Small intestine (tissue), 7 donors: Measurements from ENCODE around the gene DEAF1. TPM values are rescaled to one million over a fixed set of nuclear protein-coding genes. Genes with fewer than 3 reads are reported as not detected.
"Not testable (repeated sequence)": the region's sequence is repeated elsewhere in the genome, so short reads cannot be mapped to it uniquely, and the experiment has no call there.

Experiments
- DNase-seq, 2 donors: peaks; one replicate each; pipeline versions ENCODE4 v3.0.0 to v3.0.0-alpha.2; 2013
- FAIRE-seq: peaks from 2 replicates; lab custom pipeline; 2012; peaks lifted over from hg19 to GRCh38; lab: Jason Lieb, UNC
- H3K27ac ChIP-seq, 3 donors: one replicate each; pipeline ENCODE4 v1.5.1; 2013; ENCODE audit warnings: low read length in 2 of 3, mild to moderate bottlenecking in 2 of 3, control low read depth in 1 of 3, inconsistent platforms in 1 of 3, low read depth in 1 of 3, moderate library complexity in 1 of 3
- H3K27me3 ChIP-seq, 3 donors: one replicate each; pipeline ENCODE4 v1.6.1; 2013; ENCODE audit warnings: low read length in 3 of 3, inconsistent platforms in 1 of 3; ENCODE audit not compliant: control insufficient read depth in 3 of 3, insufficient read depth in 3 of 3
- H3K36me3 ChIP-seq, 3 donors: one replicate each; pipeline ENCODE4 v1.6.1; 2013; ENCODE audit warnings: low read length in 3 of 3, inconsistent platforms in 1 of 3, low read depth in 1 of 3, mild to moderate bottlenecking in 1 of 3, moderate library complexity in 1 of 3; ENCODE audit not compliant: control insufficient read depth in 3 of 3, insufficient read depth in 2 of 3
- H3K4me1 ChIP-seq, 3 donors: one replicate each; pipeline ENCODE4 v1.6.1; 2013; ENCODE audit warnings: low read length in 2 of 3, inconsistent platforms in 1 of 3, low read depth in 1 of 3, mild to moderate bottlenecking in 1 of 3, moderate library complexity in 1 of 3; ENCODE audit not compliant: control insufficient read depth in 3 of 3, insufficient read depth in 2 of 3
- H3K4me3 ChIP-seq, 3 donors: one replicate each; pipeline ENCODE4 v1.5.1; 2013; ENCODE audit warnings: low read length in 3 of 3, control low read depth in 1 of 3, inconsistent platforms in 1 of 3, low read depth in 1 of 3, mild to moderate bottlenecking in 1 of 3, moderate library complexity in 1 of 3
- H3K9me3 ChIP-seq, 2 donors: one replicate each; pipeline ENCODE4 v1.6.1; 2013; ENCODE audit warnings: low read depth in 1 of 2, low read length in 1 of 2; ENCODE audit not compliant: control insufficient read depth in 2 of 2, insufficient read depth in 1 of 2
- WGBS, 3 donors: extraction: QIAGEN DNeasy Blood & Tissue Kit; methylation state at CpG; one replicate each; pipeline ENCODE4 v1.1.7; 2013; 5-methylcytosine and 5-hydroxymethylcytosine counted together
- polyA plus RNA-seq, 4 donors: library from polyadenylated mRNA; stranded (reverse) in 3 of 4; unstranded in 1 of 4; fragments of 200-250 nt in 3 of 4; fragments of 120-200 nt in 1 of 4; gene quantifications; one replicate each; pipeline versions ENCODE4 v1.2.1 to v1.2.3, GENCODE V29; 2013
- donor health status: healthy with polysubstance abuse.
- donor health status: control.
- donor health status: control.
- donor health status: Bipolar disorder and iron deficiency.
- donor health status: healthy.

DEAF1 gene
- polyA plus RNA-seq, 4 donors, result 18.2 to 39.6 (median 29.4) TPM

- WGBS, 3 donors, result 12 to 67% (median 46%) methylated on average over 30 of the region's 30 CpGs
- peak overlapping the region; percentile 47 to 89 (median 71) for H3K27ac ChIP-seq
- peak; percentile 88 to 91 for DNase-seq
- peaks cover 0 to 62% (median 0%) of the 10 kb centered on the region in 3 donors for H3K36me3 ChIP-seq
- no peaks in the 10 kb centered on the region for H3K9me3 ChIP-seq
- no peak for FAIRE-seq
- peak overlapping the region in 1 of 3 donors; percentile 26 for H3K4me3 ChIP-seq
- H3K27me3 ChIP-seq, result no peaks in the 10 kb centered on the region
- H3K4me1 ChIP-seq, result peaks cover 4 to 39% (median 10%) of the 10 kb centered on the region in 3 donors
Observed at GRCh38 chr11:655036-655726, 39.8 kb downstream of the DEAF1 start.

GRCh38 chr11:654444-654843 lies 40.6 kb downstream of the DEAF1 start:
- H3K27ac ChIP-seq, result peak overlapping the region in 1 of 3 donors; percentile 89
- H3K27me3 ChIP-seq, FAIRE-seq, H3K9me3 ChIP-seq, H3K4me3 ChIP-seq: not testable (repeated sequence)
- WGBS, 3 donors, result 38 to 74% (median 64%) methylated on average over 11 to 12 of the region's 12 CpGs
- peaks cover 0 to 62% (median 0%) of the 10 kb centered on the region in 3 donors for H3K36me3 ChIP-seq
- peaks cover 4 to 39% (median 10%) of the 10 kb centered on the region in 3 donors for H3K4me1 ChIP-seq
- peak; percentile 24 to 87 for DNase-seq

- DNase-seq (no peak), FAIRE-seq (no peak)
- Histone ChIP-seq H3K36me3 (peaks cover 0 to 61% (median 0%) of the 10 kb centered on the region in 3 donors), H3K4me1 (peaks cover 4 to 39% (median 9%) of the 10 kb centered on the region in 3 donors), H3K27ac (peak overlapping the region in 1 of 3 donors; percentile 89), H3K4me3 (no peak overlapping the region), H3K9me3 (no peaks in the 10 kb centered on the region), H3K27me3 (no peaks in the 10 kb centered on the region)
- 91 to 94% (median 91%) methylated on average over 13 to 15 of the region's 15 CpGs for WGBS, 3 donors
Observed at GRCh38 chr11:653837-654236, 41.2 kb downstream of the DEAF1 start.

GRCh38 chr11:653136-653535 lies 41.9 kb downstream of the DEAF1 start:
- H3K27me3 ChIP-seq, DNase-seq, H3K27ac ChIP-seq, H3K9me3 ChIP-seq, FAIRE-seq, H3K4me3 ChIP-seq: not testable (repeated sequence)
- H3K4me1 ChIP-seq, result peaks cover 4 to 32% (median 9%) of the 10 kb centered on the region in 3 donors
- WGBS, 3 donors, result 87 to 90% (median 87%) methylated on average over 14 of the region's 14 CpGs
- peaks cover 0 to 58% (median 0%) of the 10 kb centered on the region in 3 donors for H3K36me3 ChIP-seq

GRCh38 chr11:650482-650881 lies 44.5 kb downstream of the DEAF1 start:
- Histone ChIP-seq H3K27me3 (no peaks in the 10 kb centered on the region), H3K4me3 (no peak overlapping the region), H3K4me1 (peaks cover 0 to 17% (median 4%) of the 10 kb centered on the region in 3 donors), H3K36me3 (peaks cover 0 to 61% (median 0%) of the 10 kb centered on the region in 3 donors), H3K9me3 (no peaks in the 10 kb centered on the region), H3K27ac (no peak overlapping the region)
- FAIRE-seq, result no peak
- DNase-seq, result no peak
- 94 to 98% (median 94%) methylated on average over 10 of the region's 10 CpGs for WGBS, 3 donors

GRCh38 chr11:647672-648158 lies 47.3 kb downstream of the DEAF1 start:
- not testable (repeated sequence) for H3K4me3 ChIP-seq, H3K9me3 ChIP-seq, FAIRE-seq, H3K27me3 ChIP-seq, H3K4me1 ChIP-seq
- H3K27ac ChIP-seq, result peak overlapping the region in 1 of 3 donors; percentile 64
- H3K36me3 ChIP-seq, result peaks cover 0 to 67% (median 0%) of the 10 kb centered on the region in 3 donors
- WGBS, 3 donors, result 20 to 67% (median 56%) methylated on average over 9 to 10 of the region's 14 CpGs
- DNase-seq, result peak; percentile 55 to 63

- Histone ChIP-seq H3K9me3 (no peaks in the 10 kb centered on the region), H3K4me3 (no peak overlapping the region), H3K27me3 (no peaks in the 10 kb centered on the region), H3K36me3 (peaks cover 0 to 76% (median 0%) of the 10 kb centered on the region in 3 donors), H3K27ac (no peak overlapping the region), H3K4me1 (peaks cover 0 to 4% (median 2%) of the 10 kb centered on the region in 3 donors)
- WGBS, 3 donors, result 82 to 90% (median 87%) methylated on average over 12 to 14 of the region's 14 CpGs
- FAIRE-seq (no peak), DNase-seq (no peak)
Observed at GRCh38 chr11:646214-646613, 48.8 kb downstream of the DEAF1 start.

GRCh38 chr11:645536-645935 lies 49.5 kb downstream of the DEAF1 start:
- DNase-seq (no peak), FAIRE-seq (no peak)
- WGBS, 3 donors, result 75 to 77% (median 77%) methylated on average over 16 of the region's 16 CpGs
- Histone ChIP-seq H3K27ac (no peak overlapping the region), H3K9me3 (no peaks in the 10 kb centered on the region), H3K4me3 (no peak overlapping the region), H3K36me3 (peaks cover 0 to 76% (median 0%) of the 10 kb centered on the region in 3 donors), H3K27me3 (peaks cover 0 to 5% (median 0%) of the 10 kb centered on the region in 3 donors), H3K4me1 (peaks cover 0 to 4% (median 2%) of the 10 kb centered on the region in 3 donors)
